Testis (tissue), 2 donors: ENCODE data around the gene PSMD14.

ENCODE experiments used
- CTCF ChIP-seq, 3 experiments: fragments of 450-650 bp in 2 of 3; fragments of 200-600 bp in 1 of 3; sonication (generic) in 1 of 3; IDR thresholded peaks; one replicate each; pipeline ENCODE4 v1.5.1; 2016 to 2019; ENCODE audit warnings: antibody characterized with exemption in 3 of 3, mild to moderate bottlenecking in 2 of 3, moderate library complexity in 1 of 3
- POLR2A ChIP-seq: fragments of 450-650 bp; IDR thresholded peaks from one replicate; pipeline ENCODE4 v1.6.1; 2017; ENCODE audit warnings: antibody characterized with exemption, mild to moderate bottlenecking, moderate library complexity

GRCh38 chr2:161409308-161409907, 101.2 kb downstream of the PSMD14 start:
- no peak for TF ChIP-seq CTCF (IDR thresholded peaks at IDR 0.05)
- TF ChIP-seq POLR2A = no peak
